Left renal cortex interstitium (tissue), 4 donors: ENCODE data around the gene RBBP9. TPM values are rescaled to one million over a fixed set of nuclear protein-coding genes. Genes with fewer than 3 reads are reported as not detected.
"Not testable (repeated sequence)": the region's sequence is repeated elsewhere in the genome, so short reads cannot be mapped to it uniquely, and the experiment has no call there.

Experiments used
- DNase-seq, 4 donors: peaks; one replicate each; pipeline ENCODE4 v3.0.0-alpha.2; 2013; ENCODE audit warnings: low read depth in 4 of 4, low spot score in 2 of 4, missing footprints in 1 of 4
- polyA plus RNA-seq, 4 donors: library from polyadenylated mRNA; unstranded; fragments of 120-200 nt; gene quantifications; one replicate each; pipeline ENCODE4 v1.2.1, GENCODE V29; 2013; ENCODE audit not compliant: insufficient read length in 4 of 4

The RBBP9 gene
- polyA plus RNA-seq, 4 donors: 27.9 to 33.5 (median 32.0) TPM

DNA sequence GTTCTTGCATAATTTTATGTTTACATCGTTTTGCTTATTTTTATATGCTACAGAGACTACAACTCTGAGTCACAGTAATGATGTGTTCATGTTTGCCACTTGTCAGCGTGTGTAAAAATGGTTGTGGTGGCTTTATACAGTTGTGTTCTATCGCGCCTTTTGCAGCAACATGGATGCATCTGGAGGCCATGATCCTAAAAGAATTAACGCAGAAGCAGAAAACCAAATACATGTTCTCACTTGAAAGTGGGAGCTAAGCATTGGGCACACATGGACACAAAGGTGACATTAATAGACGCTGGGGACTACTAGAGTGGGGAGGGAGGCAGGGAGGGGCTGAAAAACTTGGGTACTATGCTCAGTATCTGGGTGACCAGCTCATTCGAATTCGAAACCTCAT is 9.7 kb upstream of the RBBP9 start:
- no peak for DNase-seq

DNA sequence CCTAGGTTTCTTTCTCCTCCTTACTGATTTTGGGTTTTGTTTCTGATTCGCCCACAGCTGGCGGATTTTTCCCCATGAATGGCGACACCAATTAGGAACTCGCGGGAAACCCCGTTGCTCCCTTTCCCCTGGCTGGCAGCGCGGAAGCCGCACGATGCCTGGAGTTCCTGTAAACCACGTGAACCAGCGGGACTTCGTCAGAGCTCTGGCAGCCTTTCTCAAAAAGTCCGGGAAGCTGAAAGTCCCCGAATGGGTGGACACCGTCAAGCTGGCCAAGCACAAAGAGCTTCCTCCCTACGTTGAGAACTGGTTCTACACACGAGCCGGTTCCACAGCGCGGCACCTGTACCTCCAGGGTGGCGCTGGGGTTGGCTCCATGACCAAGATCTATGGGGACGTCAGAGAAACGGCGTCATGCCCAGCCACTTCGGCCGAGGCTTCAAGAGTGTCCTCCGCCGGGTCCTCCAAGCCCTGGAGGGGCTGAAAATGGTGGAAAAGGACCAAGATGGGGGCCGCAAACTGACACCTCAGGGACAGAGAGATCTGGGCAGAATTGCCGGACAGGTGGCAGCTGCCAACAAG is 7.5 kb upstream of the RBBP9 start:
- DNase-seq: no peak

DNA sequence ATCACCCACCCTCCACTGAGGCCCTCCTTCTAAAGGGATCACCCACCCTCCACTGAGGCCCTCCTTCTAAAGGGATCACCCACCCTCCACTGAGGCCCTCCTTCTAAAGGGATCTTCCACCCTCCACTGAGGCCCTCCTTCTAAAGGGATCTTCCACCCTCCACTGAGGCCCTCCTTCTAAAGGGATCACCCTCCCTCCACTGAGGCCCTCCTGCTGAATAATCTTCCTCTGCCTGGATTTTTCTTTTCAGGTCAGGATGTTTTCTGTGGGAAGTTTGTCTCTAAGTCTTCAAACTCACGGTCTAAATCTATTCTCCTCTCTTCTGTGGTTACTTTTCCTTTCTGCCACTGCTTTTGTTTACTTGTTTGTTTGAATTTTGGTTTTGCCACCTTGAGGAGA is 4.6 kb upstream of the RBBP9 start:
- DNase-seq: not testable (repeated sequence)

DNA sequence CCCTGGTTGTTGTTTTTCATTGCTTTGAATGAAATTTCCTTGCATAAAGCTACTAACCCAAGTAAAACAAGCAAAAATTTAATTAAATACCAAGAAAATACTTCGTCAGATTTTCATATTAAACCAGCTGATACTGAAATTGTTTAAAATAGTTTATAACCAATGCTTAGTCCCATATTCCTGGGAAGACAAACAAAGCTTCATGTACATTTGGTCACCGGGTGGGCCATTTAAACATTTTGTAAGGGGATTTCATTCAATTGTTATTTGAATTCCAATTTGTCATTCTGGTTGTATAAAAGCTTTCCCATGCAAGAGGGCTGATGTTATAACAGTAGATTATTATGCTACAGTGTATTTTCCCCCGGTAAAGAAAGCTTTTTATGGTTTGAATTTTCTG is 578 bp upstream of the RBBP9 start:
- DNase-seq: no peak

DNA sequence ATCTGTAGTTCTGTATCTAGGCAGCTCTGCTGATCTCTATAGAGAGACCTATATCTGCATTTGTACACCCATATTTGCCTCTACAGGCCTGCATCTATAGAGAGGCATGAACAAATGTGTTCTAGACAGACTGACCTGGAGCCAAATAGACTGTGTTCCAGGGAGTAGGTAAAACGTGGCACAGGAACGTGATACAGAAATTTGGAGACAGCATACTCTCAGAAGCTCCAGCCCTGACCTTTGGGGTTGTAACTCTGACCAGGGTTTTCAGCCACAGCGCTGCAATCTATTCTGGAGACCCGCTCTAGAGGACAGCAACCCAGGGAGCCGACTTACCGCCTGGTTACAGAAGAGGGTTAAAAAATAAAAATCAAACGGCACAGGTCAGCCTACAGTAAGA is 983 bp downstream of the RBBP9 start:
- no peak for DNase-seq

DNA sequence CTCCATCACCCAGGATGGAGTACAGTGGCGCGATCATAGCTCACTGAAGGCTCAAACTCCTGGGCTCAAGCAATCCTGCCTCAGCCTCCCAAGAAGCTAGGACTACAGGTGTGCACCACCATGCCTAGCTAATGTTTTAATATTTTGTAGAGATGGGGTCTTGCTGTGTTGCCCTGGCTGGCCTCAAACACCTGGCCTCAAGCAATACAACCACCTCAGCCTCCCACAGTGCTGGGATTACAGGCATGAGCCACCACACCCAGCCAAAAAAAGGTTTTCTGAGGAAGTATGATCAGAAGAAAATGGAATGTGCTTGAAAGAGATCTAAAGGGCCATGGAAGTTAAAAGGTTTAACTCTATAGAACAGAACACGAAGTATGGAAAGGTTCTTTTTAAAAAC is 8.7 kb downstream of the RBBP9 start:
- DNase-seq: no peak

DNA sequence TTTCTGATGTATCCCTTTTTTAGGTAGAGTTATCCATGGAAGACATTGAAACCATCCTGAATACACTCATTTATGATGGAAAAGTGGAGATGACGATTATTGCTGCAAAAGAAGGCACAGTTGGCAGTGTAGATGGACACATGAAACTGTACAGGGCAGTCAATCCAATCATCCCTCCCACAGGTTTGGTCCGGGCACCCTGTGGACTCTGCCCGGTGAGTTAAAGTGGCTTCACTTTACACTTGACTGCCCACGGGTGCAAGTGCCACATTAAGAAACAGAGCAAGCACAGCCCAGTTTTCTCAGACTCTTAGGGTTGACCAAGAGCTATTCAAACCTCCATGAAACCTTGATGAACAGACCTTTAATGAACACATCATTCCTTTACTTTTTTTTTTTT is 15.4 kb downstream of the RBBP9 start:
- no peak for DNase-seq

DNA sequence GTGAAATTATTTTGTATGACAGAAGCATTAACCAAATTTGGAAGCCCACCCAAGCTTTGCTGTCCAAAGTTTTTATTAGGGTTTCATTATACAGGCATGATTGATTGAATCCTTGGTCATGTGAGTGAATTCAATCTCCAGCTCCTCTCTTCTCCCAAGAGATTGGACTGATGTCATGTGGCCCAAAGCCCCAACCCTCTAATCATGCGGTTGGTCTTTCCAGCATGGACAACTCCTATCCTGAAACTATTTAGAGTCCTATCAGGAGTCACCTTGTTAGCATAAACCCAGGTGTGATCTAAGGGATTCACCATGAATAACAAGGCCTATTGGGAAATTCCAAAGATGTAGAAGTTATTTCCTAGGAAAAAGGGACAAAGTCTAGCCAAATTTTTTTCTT is 19.2 kb downstream of the RBBP9 start:
- DNase-seq: no peak

DNA sequence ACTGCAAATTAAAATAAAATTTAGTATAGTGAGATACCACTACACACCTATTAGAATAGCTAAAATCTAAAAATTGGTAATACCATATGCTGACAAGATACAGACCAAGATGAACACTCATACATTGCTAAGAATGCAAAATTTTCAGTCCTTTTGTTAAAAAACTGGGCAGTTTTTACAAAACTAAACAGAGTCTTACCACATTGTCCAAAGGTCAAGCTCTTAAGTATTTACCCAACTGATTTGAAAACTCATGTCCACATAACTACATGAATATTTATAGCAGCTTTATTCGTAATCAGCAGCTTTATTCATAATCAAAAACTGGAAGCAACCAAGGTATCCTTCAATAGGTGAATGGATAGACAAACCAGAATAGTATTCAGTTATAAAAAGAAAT is 19.8 kb downstream of the RBBP9 start:
- no peak for DNase-seq

DNA sequence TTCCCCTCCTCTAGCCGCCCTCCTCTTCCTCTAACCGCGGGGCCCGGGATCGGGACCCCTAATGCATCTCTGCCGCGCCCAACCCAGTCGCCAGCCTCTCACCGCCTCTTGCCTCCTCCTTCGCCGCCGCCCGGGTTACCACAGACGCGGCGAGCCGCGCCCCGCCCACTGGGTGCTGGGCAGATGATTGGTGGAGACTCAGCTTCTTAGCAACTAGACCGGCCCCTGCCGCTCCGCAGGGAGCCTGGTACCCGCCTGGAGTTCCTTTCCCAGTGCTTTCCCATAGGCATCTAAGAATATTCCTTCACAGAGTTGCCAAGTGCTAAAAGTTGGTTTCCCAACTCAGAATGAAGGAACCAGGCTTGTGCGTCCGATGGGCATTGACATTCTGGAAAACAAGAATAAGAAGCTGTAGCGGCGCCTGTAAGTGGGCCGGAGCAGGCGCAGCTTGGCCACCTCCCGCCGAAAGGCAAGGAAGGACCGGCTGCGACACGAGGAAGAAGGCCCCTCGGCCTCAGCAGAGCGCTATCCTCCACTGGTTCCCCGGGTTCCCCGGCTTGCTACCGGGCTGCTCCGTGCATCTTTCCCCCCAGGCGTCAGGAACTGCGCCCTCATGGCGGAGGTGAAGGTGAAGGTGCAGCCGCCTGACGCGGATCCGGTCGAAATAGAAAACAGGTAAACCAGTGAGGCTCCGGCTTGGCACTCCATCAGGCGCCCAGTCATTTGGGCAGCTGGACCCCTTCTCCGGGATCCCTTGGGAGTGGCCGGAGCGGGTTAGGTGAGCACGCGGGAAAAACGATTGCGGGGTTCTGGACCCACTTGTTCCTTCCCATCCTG is 29.9 kb downstream of the RBBP9 start, which contains the start of the genes DZANK1 and POLR3F:
Gene DZANK1 (minus strand): TSS at position 137 of the 837 bp plus-strand sequence. CDS start 1,672 bp downstream, outside the sequence.
Gene POLR3F (plus strand): TSS at position 497 of the 837 bp plus-strand sequence. CDS start 117 bp downstream, at position 614.
- peak; percentile 91 to 98 (median 94) for DNase-seq

DNA sequence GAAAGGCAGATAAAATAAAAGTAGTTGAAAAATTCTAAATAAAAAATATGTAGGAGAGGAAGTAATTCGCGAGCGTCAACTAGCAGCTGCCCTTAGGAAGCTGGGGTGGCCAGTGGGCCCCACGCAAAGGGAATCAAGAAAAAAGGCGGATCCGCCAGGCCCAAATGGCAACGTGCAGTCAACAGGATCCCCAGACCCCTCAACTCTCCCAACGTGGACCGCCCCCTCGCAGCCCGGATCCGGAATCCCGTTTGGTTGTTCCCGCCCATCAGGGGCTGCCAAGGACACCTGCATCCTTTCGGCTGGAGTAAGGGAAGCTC is 30.5 kb downstream of the RBBP9 start:
- no peak for DNase-seq

DNA sequence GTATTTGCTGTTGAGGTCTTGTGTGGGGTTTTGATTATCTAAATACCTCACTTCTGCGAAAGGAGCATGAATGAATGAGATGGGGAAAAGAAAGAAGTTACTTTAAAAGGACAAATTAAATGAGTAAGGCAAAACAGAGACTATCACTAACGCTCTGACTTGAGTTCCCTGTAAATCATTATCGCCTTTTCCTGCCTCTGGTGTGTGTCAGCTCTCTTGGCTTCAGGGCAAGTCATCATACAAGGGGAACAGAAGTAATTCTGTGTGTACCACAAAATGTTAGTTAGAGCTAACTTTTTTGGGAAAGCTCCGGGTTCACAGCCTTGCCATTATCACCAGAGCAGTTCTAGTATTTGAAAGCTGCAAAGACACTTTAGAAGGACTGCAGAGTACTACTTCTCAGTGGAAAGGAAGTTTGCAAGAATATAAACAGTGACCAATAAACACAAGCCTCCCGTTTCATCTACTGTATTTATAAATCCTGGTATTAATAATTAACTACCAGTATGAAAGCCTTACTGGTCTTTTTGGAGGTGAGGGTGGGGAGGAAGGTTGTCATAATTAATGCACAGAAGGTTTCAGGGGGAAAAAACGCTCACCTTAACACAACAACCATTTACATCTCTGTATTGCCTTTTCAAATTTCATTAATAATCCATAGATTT is 31.4 kb downstream of the RBBP9 start:
- no peak for DNase-seq

DNA sequence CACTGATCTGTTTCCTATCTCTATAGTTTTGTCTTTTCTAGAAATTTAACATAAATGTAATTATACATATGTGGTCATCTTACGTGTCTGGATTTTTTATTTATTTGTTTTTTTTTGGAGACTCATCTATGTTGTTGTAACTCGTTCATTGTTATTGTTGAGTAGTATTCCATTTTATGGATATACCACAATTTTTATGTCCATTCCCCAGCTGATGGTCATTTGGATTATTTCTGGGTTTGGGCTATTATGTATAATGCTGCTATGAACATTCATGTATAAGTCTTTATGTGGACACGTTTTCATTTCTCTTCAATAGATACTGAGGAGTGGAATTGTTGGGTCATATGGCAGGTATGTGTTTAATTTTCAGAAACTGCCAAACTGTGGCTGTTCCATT is 40.4 kb downstream of the RBBP9 start:
- DNase-seq: no peak

DNA sequence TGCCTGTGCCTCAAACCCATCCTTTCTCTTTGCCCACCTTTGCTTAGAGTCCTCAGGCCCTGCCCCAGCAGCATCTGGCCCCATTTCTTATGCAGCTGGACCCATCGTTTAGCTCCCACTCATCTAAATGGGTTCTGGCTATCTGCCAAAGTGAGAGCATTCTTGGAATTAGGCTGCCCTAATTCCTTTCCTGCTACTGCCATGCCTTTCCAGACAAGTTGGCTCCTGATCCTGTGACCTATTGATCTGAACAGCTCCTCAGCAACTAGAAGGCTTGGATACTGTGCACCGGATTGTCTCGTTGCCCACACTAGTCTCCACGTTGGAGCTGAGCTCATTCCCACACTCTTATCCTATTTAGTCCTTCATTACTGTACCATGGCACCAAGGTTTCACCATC is 53.1 kb downstream of the RBBP9 start:
- no peak for DNase-seq

DNA sequence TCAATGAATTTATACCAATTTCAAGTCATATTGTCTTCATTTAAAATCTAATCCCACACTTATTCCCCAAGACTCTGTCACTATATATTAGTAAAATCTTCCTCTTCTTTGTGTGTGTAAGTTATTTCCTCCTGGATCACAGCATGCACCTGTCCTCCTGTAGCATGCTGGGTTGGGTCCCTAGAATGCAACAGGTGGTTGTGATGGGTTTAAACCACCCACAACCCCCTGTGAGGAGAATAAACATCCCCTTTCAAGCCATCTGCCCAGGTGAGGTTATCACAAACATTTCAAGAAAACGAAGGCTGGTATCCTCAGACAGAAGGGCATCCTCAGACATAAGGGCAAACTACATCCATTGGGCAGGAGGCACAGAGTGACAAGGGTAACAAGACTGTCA is 56.6 kb downstream of the RBBP9 start:
- no peak for DNase-seq

DNA sequence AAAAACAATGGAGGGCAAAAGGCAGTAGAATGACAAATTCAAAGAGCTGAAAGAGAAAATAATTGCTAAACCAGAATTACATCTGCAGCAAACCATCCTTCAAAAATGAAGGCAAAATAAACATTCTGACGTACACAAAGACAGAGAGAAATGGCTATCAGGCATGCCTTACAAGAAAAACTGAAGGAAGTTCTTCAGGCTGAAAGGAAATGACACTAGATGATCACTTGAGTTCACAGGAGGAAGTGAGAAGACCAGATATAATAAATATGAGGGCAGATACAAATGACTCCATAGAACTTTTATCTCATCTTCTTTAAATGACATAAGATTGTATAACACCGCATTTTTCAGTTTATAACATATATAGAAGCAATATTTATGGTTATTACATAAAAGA is 60.2 kb downstream of the RBBP9 start:
- no peak for DNase-seq

Other genes with a start within 250 kb of the RBBP9 start
- gene ZNF133, start 208.7 kb downstream of the RBBP9 start, polyA plus RNA-seq: 10 to 100 TPM; 24.2 to 35.4 (median 29.7) TPM
- gene DZANK1, start 30.2 kb downstream of the RBBP9 start, polyA plus RNA-seq: 1 to 10 TPM; 5.7 to 9.9 (median 7.0) TPM
- 10 to 100 TPM; 16.2 to 21.6 (median 18.1) TPM for gene POLR3F, start 29.8 kb downstream of the RBBP9 start, polyA plus RNA-seq
- gene SEC23B, start 10.7 kb upstream of the RBBP9 start, polyA plus RNA-seq: 10 to 100 TPM; 60.2 to 69.9 (median 63.5) TPM
- gene SMIM26, start 70.2 kb upstream of the RBBP9 start, polyA plus RNA-seq: 10 to 100 TPM; 77.5 to 96.5 (median 89.2) TPM
- gene DTD1, start 90.8 kb upstream of the RBBP9 start, polyA plus RNA-seq: 10 to 100 TPM; 23.0 to 33.6 (median 29.9) TPM